NK-92 (cell line): ENCODE results near the gene EPGN.

Experiments used
- DNase-seq: peaks from one replicate; lab custom pipeline; 2025; ENCODE audit not compliant: unreplicated experiment; lab: John Stamatoyannopoulos, UW

Gene EPGN, protein sequence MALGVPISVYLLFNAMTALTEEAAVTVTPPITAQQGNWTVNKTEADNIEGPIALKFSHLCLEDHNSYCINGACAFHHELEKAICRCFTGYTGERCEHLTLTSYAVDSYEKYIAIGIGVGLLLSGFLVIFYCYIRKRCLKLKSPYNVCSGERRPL

GRCh38 chr4:74308215-74308614 is at the start of gene EPGN:
TSS of gene EPGN (plus strand) at chr4:74308470. CDS start at chr4:74308534, 64 bp downstream.
- DNase-seq, result no peak

GRCh38 chr4:74258963-74259362 is 49.3 kb upstream of the EPGN start:
- no peak for DNase-seq

DNA sequence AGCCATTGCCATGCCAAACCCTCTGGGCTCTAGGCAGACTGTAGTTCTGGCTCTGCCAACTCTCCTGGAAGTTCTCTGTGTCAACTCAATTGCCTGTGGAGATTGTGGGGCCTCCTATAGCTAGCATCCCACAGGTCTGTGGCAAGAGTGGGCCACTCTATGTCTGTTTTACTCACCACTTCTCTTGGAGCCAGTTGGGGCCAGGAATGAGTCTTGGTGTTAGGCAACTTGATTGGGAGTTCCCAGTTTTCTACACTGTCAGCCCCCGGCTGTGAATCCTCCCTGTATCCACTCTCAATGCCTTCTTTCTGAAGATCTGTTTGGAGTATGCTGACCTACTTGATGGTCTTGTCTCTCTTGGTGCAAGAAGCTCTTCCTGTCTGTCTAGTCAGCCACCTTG is 48.2 kb upstream of the EPGN start:
- no peak for DNase-seq

DNA sequence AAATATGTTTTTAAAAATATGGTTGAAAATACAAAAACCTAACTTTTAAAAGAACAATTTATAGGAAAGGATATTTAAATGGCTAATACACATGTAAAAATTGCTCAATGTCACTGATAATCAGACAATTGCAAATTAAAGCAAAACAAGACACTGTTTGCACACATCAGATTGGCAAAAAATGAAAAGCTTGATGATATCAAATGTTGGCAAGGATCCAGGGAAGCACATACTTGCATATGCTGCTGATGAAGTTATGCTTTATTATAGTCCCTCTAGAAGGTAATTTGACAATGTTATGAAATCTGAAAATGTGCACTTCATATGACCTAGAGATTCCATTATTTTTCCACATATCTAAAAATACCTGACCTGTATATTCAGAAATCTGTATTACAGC is 45.7 kb upstream of the EPGN start:
- DNase-seq, result no peak

DNA sequence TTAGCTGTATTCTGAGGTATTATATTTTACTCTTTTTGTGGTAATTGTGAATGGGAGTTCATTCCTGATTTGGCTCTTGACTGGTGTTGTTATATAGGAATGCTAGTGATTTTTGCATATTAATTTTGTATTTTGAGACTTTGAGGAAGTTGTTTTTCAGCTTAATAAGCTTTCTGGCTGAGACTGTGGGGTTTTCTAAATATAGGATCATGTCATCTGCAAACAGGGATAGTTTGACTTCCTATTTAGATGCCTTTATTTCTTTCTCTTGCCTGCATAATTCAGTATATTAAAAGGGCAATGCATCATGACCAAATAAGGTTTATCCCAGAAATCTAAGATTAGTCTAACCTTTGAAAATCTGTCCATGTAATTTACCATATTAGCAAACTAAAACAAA is 44.7 kb upstream of the EPGN start:
- DNase-seq, result no peak

GRCh38 chr4:74266081-74266480 is 42.2 kb upstream of the EPGN start:
- no peak for DNase-seq

GRCh38 chr4:74267998-74268606 is 40.2 kb upstream of the EPGN start:
- DNase-seq, result no peak

DNA sequence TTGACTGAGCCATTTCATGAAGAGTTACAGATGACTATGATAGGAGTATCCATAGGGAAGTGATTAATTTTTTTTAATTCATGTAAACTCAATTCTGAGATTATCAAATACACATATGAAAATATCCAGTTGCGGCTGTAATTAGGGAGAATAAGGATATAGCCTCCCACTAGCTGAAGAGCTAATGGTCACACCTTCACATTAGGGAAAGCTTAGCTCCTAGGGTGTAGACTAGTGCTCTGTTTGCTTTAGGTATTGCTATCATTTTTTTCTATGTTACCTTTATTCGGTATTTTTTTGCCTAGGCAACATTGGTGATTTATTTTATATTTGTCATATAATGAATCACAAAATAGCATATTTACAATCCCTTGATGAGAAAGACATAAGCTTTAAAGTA is 39.6 kb upstream of the EPGN start:
- DNase-seq, result no peak

DNA sequence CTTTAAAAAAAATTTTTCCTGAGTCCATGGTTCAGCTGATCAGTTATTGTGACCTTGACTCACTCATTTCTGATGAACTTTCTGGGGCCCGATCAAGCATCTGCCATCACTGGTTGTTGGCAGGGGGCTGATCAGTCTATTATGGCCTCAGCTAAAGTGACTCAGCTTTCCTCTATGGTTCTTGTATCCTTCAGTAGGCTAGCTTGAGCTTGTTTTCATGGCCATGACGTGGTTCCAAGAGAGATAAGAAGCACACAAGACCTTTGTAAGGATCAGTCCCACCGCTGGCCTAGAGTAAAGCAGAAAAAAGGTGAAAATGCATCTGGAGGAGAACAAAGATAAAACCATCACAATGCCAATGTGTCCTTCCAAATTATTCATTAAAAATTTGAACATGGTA is 29.8 kb upstream of the EPGN start:
- DNase-seq, result no peak

GRCh38 chr4:74279716-74280115 is 28.6 kb upstream of the EPGN start:
- DNase-seq, result no peak

DNA sequence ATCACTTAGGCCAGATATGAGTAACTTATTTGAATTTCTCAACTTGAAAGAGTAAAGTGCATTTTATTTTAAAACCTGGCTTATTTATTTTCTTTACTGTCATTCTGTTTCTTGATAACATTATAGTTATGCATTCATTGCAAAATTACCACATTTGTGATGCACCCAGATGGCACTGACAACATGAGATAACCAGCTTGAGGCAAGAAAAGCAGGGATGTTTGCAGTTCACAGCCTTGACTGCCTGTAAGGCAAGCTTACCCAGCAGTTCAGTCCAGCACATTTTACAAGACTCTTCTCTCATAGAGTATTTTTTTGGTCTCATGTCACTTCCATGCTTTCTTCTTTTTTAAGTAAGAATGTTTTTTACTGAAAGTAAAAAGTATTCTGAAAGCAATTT is 25.3 kb upstream of the EPGN start:
- DNase-seq, result no peak

DNA sequence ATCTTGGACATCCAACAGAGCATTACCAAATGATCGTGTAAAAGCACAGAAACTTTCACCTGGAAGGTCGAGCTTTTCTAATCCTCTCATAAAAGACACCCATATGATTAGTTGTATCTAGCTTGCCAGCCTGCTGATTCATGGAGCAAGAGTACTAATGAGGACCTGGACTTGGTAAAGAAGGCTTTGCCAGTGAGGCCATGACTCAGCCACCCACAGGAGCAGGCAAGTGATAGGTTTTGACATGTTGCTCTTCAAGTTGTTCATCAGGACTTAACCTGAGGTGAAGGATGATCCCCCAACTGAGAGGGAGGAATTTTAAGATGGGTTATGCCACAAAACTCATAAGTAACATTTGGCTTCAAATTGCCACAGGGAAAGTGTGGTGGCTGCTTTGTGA is 24.7 kb upstream of the EPGN start:
- DNase-seq, result no peak

- DNase-seq, result no peak
These were observed 24.2 kb upstream of the EPGN start for GRCh38 chr4:74284053-74284452.

DNA sequence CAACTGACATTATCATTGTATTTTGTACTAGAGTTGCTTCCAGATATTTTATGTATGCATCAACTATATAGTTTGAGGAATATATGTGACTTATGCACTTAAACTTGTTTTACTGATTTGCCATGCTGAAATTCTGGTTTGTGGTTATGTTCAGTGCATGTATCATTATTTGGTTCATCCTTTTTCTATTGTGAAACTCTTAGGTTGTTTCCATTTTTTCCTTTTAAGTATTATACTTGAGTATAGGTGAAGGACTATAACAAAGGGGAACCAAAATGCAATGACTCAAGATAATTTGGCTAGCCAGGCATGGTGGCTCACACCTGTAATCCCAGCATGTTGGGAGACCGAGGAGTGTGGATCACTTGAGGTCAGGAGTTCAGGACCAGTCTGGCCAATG is 21.1 kb upstream of the EPGN start:
- DNase-seq, result no peak

- DNase-seq, result no peak
These were observed 20.5 kb upstream of the EPGN start for GRCh38 chr4:74287791-74288190.

GRCh38 chr4:74291471-74291870 is 16.8 kb upstream of the EPGN start:
- no peak for DNase-seq

- no peak for DNase-seq
These were observed 16.0 kb upstream of the EPGN start for GRCh38 chr4:74292111-74292870.

DNA sequence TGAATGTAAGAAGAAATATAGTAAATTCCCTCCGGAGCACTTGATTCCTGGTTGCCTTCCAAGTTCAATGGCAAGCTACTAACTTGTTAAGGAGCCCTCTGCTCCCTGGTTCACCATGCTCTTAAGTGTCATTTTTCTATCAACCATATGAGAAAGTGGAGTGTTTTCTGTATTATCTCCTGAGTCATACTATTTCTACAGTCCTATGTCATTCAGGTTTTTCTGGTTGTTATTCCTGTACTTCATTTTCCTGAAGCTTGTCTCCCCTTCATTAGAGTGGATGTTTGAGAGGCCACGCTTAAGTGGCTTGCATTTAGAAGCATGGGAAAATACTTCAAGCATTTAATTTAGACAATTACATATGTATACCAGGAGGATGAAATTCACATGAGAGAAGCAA is 14.7 kb upstream of the EPGN start:
- DNase-seq, result no peak

DNA sequence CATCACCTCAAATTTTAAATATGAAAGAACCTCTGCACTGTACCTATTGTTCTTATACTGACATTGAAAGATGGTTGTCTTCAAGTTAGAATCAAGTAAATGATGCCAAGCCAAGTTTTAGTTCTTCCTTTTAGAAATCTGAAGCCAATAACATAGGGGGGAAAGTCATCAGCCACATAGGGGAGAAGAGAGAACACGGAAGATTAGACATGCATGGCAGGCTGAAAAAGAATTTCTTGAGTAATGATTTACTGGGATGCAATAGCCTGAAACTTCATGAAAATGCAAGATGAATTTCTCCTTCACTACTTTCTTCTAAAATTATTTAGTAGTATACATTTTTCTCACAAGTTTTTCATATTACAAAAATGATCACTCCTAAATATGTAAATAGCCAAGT is 13.6 kb upstream of the EPGN start:
- no peak for DNase-seq

DNA sequence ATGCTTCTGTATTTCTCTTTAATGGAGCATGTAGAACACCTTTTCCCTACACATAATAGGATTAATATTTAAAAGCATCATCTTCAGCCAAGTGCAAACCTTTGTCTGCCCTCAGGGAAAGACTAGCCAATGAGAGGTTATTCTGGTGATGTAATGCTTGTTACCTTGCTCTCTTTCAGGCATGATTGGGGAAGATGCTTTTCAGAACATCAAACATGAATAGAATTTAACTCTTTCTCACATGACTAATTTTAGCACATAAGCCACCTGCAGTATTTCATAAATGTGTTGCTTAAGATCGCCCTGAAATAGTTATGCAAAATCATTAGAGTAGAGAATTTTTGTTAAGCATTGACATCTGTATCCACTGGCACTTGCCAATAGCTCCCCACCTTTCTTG is 10.7 kb upstream of the EPGN start:
- no peak for DNase-seq

- no peak for DNase-seq
These were observed 4.1 kb upstream of the EPGN start for GRCh38 chr4:74304095-74304625.

DNA sequence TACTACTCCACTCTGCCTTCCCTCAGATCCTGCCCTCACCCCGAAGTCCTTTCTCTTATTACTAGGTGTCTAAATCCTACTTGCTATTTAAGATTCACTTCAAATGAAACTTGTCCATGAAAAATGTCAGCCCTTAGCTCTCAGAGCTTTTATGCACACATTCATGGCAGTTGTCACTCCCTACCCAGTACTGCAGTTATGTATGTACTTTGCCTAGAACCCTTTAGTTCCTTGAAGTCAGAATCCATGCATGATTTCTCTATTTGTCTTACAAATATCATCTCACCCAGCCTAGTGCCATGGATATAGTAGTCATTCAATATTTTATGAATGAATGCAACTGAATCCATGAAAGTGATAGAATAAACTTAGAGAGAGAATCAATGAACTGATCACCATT is 3.3 kb upstream of the EPGN start:
- no peak for DNase-seq
